A673 (cell line): ENCODE results near the gene CRLF3. TPM values are rescaled to one million over a fixed set of nuclear protein-coding genes. Genes with fewer than 3 reads are reported as not detected.

ENCODE experiments used
- BruUV-seq: library from RNA; stranded (reverse); fragments of 400-500 nt; replicated peaks from 2 replicates; lab custom pipeline; 2021; lab: Mats Ljungman, UMichigan
- CTCF ChIA-PET: fragments of 300-600 bp; sonication (Branson Sonifier 250); formaldehyde crosslinking; loops from one replicate; lab custom pipeline; 2022; ENCODE audit warnings: antibody characterized with exemption; lab: Charles Lee
- POLR2A ChIA-PET: fragments of 300-600 bp; sonication (Branson Sonifier 250); formaldehyde crosslinking; loops from one replicate; lab custom pipeline; 2022; ENCODE audit warnings: antibody characterized with exemption; ENCODE audit not compliant: low non-redundant PET; lab: Charles Lee
- DNase-seq: peaks from one replicate; pipeline ENCODE4 v3.0.0-alpha.2; 2015; ENCODE audit warnings: low spot score
- H3K27ac ChIP-seq: fragments of 200-600 bp; sonication (generic); 2 replicates; pipeline ENCODE4 v1.5.1; 2016; ENCODE audit warnings: mixed run types, low read depth, mild to moderate bottlenecking, mixed read lengths, antibody characterized with exemption, low read length; ENCODE audit not compliant: poor library complexity, severe bottlenecking
- H3K27me3 ChIP-seq: fragments of 200-600 bp; sonication (generic); replicated peaks from 2 replicates; pipeline ENCODE4 v1.6.1; 2017; ENCODE audit warnings: mixed run types, low read depth, mild to moderate bottlenecking, mixed read lengths, antibody characterized with exemption, low read length; ENCODE audit not compliant: insufficient read depth, poor library complexity
- H3K36me3 ChIP-seq: fragments of 200-600 bp; sonication (generic); 2 replicates; pipeline ENCODE4 v1.6.1; 2016; ENCODE audit warnings: mixed run types, mild to moderate bottlenecking, mixed read lengths, antibody characterized with exemption, low read length; ENCODE audit not compliant: insufficient read depth, poor library complexity, severe bottlenecking
- H3K4me1 ChIP-seq: fragments of 200-600 bp; sonication (generic); 2 replicates; pipeline ENCODE4 v1.6.1; 2017; ENCODE audit warnings: mixed run types, mild to moderate bottlenecking, mixed read lengths, antibody characterized with exemption, low read length; ENCODE audit not compliant: insufficient read depth, poor library complexity, severe bottlenecking
- H3K4me3 ChIP-seq: fragments of 200-600 bp; sonication (generic); 2 replicates; pipeline ENCODE4 v1.5.1; 2016; ENCODE audit warnings: low read depth, mixed run types, mild to moderate bottlenecking, mixed read lengths, low read length; ENCODE audit not compliant: poor library complexity, severe bottlenecking
- H3K9me3 ChIP-seq: fragments of 200-600 bp; sonication (generic); 2 replicates; pipeline ENCODE4 v1.6.1; 2016; ENCODE audit warnings: mixed run types, low read depth, mild to moderate bottlenecking, mixed read lengths, antibody characterized with exemption, low read length; ENCODE audit not compliant: poor library complexity, severe bottlenecking
- EZH2 ChIP-seq: fragments of 200-600 bp; sonication (generic); IDR thresholded peaks from 2 replicates; pipeline ENCODE4 v1.6.1; 2017; ENCODE audit warnings: borderline replicate concordance, low read depth, mild to moderate bottlenecking, mixed read lengths, antibody characterized with exemption, low read length; ENCODE audit not compliant: poor library complexity, severe bottlenecking
- intact Hi-C: fragments of 100-400 bp; cut with micrococcal nuclease; formaldehyde crosslinking; loops from one replicate; pipeline ENCODE4 v1.10.0; 2022; ENCODE audit not compliant: unreplicated experiment
- total RNA-seq: library from RNA; stranded (reverse); gene quantifications from 2 replicates; pipeline ENCODE4 v1.2.3, GENCODE V29; 2021
- TF ChIP-seq, protein P1 (sequence below): fragments of 300-800, 200-600 bp; sonication (generic); conservative IDR thresholded peaks from 2 replicates; pipeline ENCODE4 v1.5.1; 2017; ENCODE audit warnings: low read depth, mild to moderate bottlenecking, antibody characterized with exemption, low read length, moderate library complexity, mixed read lengths

CRLF3 gene
- total RNA-seq, 1 experiment from 2014 or later, result 14.9 TPM

DNA sequence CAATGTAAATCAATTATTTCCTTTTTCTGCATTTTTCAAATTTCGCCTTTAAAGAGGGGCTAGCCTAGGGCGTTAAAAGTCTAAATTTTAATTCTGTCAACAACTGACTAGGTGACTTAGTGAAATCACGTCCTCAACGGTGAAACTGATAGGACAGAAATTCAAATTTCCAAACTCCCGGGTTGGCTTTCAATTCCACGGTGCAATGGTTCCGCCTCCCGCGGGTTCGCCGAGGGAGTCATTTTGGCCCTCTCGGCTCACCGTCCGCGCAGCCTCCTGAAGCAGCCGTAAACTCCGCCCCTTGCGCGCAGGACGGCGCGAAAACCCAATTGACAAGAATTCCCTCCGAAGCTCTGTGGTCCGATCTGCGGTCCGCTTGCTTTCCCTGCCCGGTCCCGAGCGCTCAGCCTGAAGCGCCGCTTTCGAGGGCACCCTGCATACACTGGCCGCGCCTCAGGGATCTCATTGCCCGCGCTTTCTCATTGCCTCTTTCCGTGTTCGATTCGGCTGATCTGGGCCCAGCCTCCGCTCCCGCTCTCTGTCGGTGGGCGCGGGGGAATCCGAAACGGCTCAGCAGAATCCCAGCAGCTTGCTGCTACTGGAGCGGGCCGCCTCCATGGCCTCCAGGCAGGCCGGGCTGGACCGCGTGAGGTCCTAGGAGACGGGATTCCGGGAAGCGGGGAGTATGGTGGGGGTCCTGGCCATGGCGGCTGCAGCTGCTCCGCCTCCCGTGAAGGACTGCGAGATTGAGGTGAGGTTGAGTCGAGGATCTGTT lies 7.4 kb upstream of the CRLF3 start, which contains the start of gene ATAD5:
ATAD5 (plus strand) TSS at position 304 of the 775 bp plus-strand sequence; CDS start at position 686, 382 bp downstream.
- CTCF ChIA-PET, result no interaction called here

DNA sequence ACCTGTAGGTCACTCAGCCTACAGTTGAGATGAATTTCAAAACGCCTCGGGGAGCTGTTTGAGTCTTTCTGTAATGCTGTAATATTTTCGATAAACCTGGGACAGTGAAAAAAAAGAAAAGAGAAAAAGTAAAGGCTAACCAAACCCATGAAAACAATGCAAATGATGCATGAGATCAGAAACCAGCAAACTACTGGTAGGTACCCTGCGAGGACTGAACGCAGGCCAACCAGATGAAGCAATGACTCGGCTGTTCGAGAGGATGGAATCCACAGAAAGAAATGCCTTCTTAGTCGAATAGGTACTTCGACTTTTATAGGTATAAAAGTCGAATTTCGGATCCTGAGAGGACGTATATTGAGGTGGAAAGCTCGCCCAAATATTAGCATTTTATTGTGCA lies 6.8 kb upstream of the CRLF3 start:
- TF ChIP-seq, protein P1, sequence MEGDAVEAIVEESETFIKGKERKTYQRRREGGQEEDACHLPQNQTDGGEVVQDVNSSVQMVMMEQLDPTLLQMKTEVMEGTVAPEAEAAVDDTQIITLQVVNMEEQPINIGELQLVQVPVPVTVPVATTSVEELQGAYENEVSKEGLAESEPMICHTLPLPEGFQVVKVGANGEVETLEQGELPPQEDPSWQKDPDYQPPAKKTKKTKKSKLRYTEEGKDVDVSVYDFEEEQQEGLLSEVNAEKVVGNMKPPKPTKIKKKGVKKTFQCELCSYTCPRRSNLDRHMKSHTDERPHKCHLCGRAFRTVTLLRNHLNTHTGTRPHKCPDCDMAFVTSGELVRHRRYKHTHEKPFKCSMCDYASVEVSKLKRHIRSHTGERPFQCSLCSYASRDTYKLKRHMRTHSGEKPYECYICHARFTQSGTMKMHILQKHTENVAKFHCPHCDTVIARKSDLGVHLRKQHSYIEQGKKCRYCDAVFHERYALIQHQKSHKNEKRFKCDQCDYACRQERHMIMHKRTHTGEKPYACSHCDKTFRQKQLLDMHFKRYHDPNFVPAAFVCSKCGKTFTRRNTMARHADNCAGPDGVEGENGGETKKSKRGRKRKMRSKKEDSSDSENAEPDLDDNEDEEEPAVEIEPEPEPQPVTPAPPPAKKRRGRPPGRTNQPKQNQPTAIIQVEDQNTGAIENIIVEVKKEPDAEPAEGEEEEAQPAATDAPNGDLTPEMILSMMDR, result no peak
- TF ChIP-seq EZH2, result no peak

More for the DNA sequence above, 7.4 kb upstream of the CRLF3 start, which contains the start of gene ATAD5:
- no TSS peak for BruUV-seq
- Histone ChIP-seq H3K4me1 (no peaks in the 10 kb centered on the region), H3K27me3 (no peaks in the 10 kb centered on the region), H3K27ac (peak within 1 kb of the TSS; percentile 90), H3K36me3 (peaks cover 3% of the 10 kb centered on the region), H3K9me3 (no peaks in the 10 kb centered on the region), H3K4me3 (peak within 1 kb of the TSS; percentile 86)
- TF ChIP-seq EZH2, result no peak
- TF ChIP-seq, protein P1, result no peak
- intact Hi-C loops, result no loop called here
- DNase-seq, result peak; percentile 89
- POLR2A ChIA-PET, result no interaction called here

GRCh38 chr17:30829022-30829421 lies 4.5 kb upstream of the CRLF3 start:
- Histone ChIP-seq H3K36me3 (no peaks in the 10 kb centered on the region), H3K27ac (no peak overlapping the region), H3K27me3 (no peaks in the 10 kb centered on the region), H3K4me1 (no peaks in the 10 kb centered on the region), H3K4me3 (no peak overlapping the region), H3K9me3 (no peaks in the 10 kb centered on the region)
- ChIA-PET CTCF (no interaction called here), POLR2A (no interaction called here)
- no peak for DNase-seq
- intact Hi-C loops, result loop anchor here (10.0 kb wide), 1 partner anchor 354 kb away; the partner anchor contains the start of gene GOSR1
- no TSS peak for BruUV-seq
- TF ChIP-seq EZH2, result no peak
- TF ChIP-seq, protein P1, result no peak

More for the DNA sequence above, 6.8 kb upstream of the CRLF3 start:
- Histone ChIP-seq H3K36me3 (peaks cover 3% of the 10 kb centered on the region), H3K4me1 (no peaks in the 10 kb centered on the region), H3K27ac (peak overlapping the region; percentile 90), H3K27me3 (no peaks in the 10 kb centered on the region), H3K9me3 (no peaks in the 10 kb centered on the region), H3K4me3 (peak overlapping the region; percentile 86)
- CTCF ChIA-PET, result no interaction called here
- POLR2A ChIA-PET, result no interaction called here
- peak; percentile 23 for DNase-seq
- intact Hi-C loops, result no loop called here
- TSS peak; percentile 98 for BruUV-seq
